Heart right ventricle (tissue), 16 donors: ENCODE measurements around the gene NACC1. TPM values are rescaled to one million over a fixed set of nuclear protein-coding genes. Genes with fewer than 3 reads are reported as not detected.
"Not testable (repeated sequence)": the region's sequence is repeated elsewhere in the genome, so short reads cannot be mapped to it uniquely, and the experiment has no call there.

Experiments used
- ATAC-seq, 8 donors: fragments of 200-7000 bp; cut with Tn5 transposase; one replicate each; pipeline ENCODE4 v1.9.1; 2020; ENCODE audit warnings: mild to moderate bottlenecking in 8 of 8, moderate library complexity in 8 of 8, moderate number of reproducible peaks in 1 of 8
- DNase-seq, 2 donors: peaks; one replicate each; pipeline ENCODE4 v3.0.0-alpha.2; 2020
- H3K27ac ChIP-seq, 10 donors: fragments of 200-600 bp; sonication (generic) in 2 of 10; one replicate each; pipeline versions ENCODE4 v1.5.0 to v1.8.0; 2020 to 2022; ENCODE audit warnings: mild to moderate bottlenecking in 3 of 10
- H3K27me3 ChIP-seq, 7 donors: fragments of 200-600 bp; one replicate each; pipeline ENCODE4 v1.8.0; 2021 to 2022; ENCODE audit warnings: mild to moderate bottlenecking in 2 of 7
- H3K36me3 ChIP-seq, 9 donors: fragments of 200-600 bp; sonication (generic) in 1 of 9; one replicate each; pipeline versions ENCODE4 v1.5.0 to v1.8.0; 2020 to 2022; ENCODE audit warnings: mild to moderate bottlenecking in 2 of 9
- H3K4me1 ChIP-seq, 9 donors: fragments of 200-600 bp; sonication (generic) in 1 of 9; one replicate each; pipeline versions ENCODE4 v1.5.0 to v1.8.0; 2020 to 2022; ENCODE audit warnings: mild to moderate bottlenecking in 4 of 9
- H3K4me3 ChIP-seq, 10 donors: fragments of 200-600 bp; sonication (generic) in 2 of 10; one replicate each; pipeline versions ENCODE4 v1.5.0 to v1.8.0; 2020 to 2022; ENCODE audit warnings: mild to moderate bottlenecking in 7 of 10, moderate library complexity in 2 of 10
- H3K9me3 ChIP-seq, 11 donors: fragments of 200-600 bp in 10 of 11; sonication (generic) in 2 of 11; one replicate each; pipeline versions ENCODE4 v1.5.0 to v1.8.0; 2013 to 2022; ENCODE audit warnings: mild to moderate bottlenecking in 2 of 11, control low read depth in 1 of 11, moderate library complexity in 1 of 11
- WGBS, 2 donors: extraction: QIAGEN DNeasy Blood & Tissue Kit; methylation state at CpG; one replicate each; pipeline ENCODE4 v1.1.7; 2013; ENCODE audit warnings: inconsistent platforms in 1 of 2; 5-methylcytosine and 5-hydroxymethylcytosine counted together
- intact Hi-C, 10 donors: fragments of 100-400 bp; cut with DNase I; formaldehyde crosslinking; loops; one replicate each; pipeline versions ENCODE4 v1.11.1 to v1.14.2; 2022
- polyA plus RNA-seq, 2 donors: library from polyadenylated mRNA; stranded (reverse); fragments of 200-250 nt; gene quantifications; one replicate each; pipeline ENCODE4 v1.2.3, GENCODE V29; 2013
- total RNA-seq, 10 donors: library from RNA; stranded (reverse); fragmentation: NEBNext Ultra II Directional in 3 of 10; extraction: Animal tissue kit (Norgen Biotek cat#: 25700) in 3 of 10; gene quantifications; one replicate each; pipeline versions ENCODE4 v1.2.1 to v1.2.4, GENCODE V29; 2021 to 2023
- TF ChIP-seq, protein P1 (sequence below), 9 donors: fragments of 200-600 bp; sonication (generic) in 2 of 9; IDR thresholded peaks; one replicate each; pipeline versions ENCODE4 v1.5.0 to v1.8.0; 2021 to 2022; ENCODE audit warnings: antibody characterized with exemption in 9 of 9, mild to moderate bottlenecking in 5 of 9, moderate library complexity in 1 of 9
- donor health status: Arrhythmogenic right ventricular cardiomyopathy.
- donor health status: ischemic (EF 13 %, LVEDD 7.1; RV severe dilation, severe dysfunction).
- donor health status: healthy with polysubstance abuse.
- donor health status: DM: no; HTN: yes; CAD: no.
- donor health status: DM: no; HTN: no; CAD: no.
- donor health status: ischemic (EF 25% LVEDD 6.9; RV normal size, moderate dysfunction).
- donor health status: ischemic (EF 25% LVEDD 5.7; RV mildly dilated, moderate dysfunction).
- donor health status: healthy.
- donor health status: DM: yes; HTN: yes; CAD: no.
- donor health status: Ischemic cardiomyopathy.
- donor health status: ischemic (EF 35%, LVEDD 5.7; RV mildly dilated, moderate dysfunction).
- donor health status: nonischemic (EF 11% LVEDD 7.7; RV severe dilation, severe dysfunction).
- donor health status: DM: yes; HTN: yes; CAD: no.
- donor health status: PGD.
- donor health status: ischemic (EF 29% LVEDD 5.4; RV normal size, mild dysfunction).
- donor health status: nonischemic (EF 23%, LVEDD 6.1; RV moderate dilation, normal function).

NACC1 gene
- total and polyA plus RNA-seq, 12 donors, result 23.9 to 58.0 (median 33.0) TPM

DNA sequence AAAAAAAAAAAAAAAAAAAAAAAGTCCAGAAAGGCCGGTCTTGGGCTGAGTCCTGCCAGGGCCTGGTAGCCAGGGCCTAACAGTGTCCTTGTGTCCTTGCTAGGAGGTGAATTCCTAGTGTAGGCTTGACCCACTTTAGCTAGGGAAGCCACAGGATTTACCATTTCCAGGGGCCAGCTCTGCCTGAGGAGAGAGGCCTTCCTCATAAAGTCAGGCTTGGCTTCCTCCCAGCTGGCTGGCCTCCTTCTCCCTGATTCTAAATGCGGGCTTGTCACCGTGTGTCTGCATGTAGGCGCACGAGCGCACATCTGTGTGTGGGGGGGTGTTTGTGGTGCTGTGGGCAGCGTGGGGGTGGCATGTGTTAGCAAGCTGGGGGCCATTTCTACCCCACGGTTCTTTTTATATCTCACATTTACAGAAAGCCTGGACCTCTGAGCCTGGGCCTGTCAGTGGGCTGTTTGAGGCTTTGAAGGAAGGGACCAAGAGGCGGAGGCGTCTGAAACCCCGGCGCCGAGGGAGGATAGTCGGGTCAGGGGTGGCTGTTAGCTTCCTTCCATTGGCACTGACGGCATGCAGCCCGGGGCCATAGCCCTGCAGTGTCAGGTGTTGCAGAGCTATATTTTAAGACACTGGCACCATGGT, 63.8 kb downstream of the NACC1 start:
- no peak overlapping the region for H3K4me3 ChIP-seq
- H3K27ac ChIP-seq, result peak overlapping the region in 9 of 10 donors; percentile 50 to 79 (median 66)
- ATAC-seq (peak; percentile 82 to 98 (median 92)), DNase-seq (peak; percentile 77 to 86)
- WGBS, 2 donors, result 8 to 12% methylated on average over 16 of the region's 16 CpGs
- no peaks in the 10 kb centered on the region for H3K27me3 ChIP-seq
- TF ChIP-seq, protein P1, sequence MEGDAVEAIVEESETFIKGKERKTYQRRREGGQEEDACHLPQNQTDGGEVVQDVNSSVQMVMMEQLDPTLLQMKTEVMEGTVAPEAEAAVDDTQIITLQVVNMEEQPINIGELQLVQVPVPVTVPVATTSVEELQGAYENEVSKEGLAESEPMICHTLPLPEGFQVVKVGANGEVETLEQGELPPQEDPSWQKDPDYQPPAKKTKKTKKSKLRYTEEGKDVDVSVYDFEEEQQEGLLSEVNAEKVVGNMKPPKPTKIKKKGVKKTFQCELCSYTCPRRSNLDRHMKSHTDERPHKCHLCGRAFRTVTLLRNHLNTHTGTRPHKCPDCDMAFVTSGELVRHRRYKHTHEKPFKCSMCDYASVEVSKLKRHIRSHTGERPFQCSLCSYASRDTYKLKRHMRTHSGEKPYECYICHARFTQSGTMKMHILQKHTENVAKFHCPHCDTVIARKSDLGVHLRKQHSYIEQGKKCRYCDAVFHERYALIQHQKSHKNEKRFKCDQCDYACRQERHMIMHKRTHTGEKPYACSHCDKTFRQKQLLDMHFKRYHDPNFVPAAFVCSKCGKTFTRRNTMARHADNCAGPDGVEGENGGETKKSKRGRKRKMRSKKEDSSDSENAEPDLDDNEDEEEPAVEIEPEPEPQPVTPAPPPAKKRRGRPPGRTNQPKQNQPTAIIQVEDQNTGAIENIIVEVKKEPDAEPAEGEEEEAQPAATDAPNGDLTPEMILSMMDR (IDR thresholded peaks at IDR 0.05), result no peak
- no peaks in the 10 kb centered on the region for H3K36me3 ChIP-seq
- intact Hi-C loops, result no loop called here
- no peaks in the 10 kb centered on the region for H3K9me3 ChIP-seq
- H3K4me1 ChIP-seq, result peaks cover 5 to 17% (median 12%) of the 10 kb centered on the region in 9 donors

DNA sequence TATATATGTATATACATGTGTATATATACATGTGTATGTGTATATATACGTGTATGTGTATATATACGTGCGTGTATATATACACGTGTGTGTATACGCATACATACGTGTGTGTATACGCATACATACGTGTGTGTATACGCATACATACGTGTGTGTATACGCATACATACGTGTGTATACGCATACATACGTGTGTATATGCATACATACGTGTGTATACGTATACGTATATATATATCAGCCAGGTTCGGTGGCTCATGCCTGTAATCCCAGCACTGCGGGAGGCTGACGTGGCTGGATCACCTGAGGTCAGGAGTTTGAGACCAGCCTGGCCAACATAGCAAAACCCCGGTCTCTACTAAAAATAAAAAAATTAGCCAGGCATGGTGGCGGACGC, 66.9 kb downstream of the NACC1 start:
- H3K36me3 ChIP-seq, H3K27ac ChIP-seq, DNase-seq, H3K27me3 ChIP-seq, intact Hi-C loops, ATAC-seq, H3K4me3 ChIP-seq, H3K9me3 ChIP-seq: not testable (repeated sequence)
- WGBS, 2 donors, result 79 to 94% methylated on average over 23 of the region's 23 CpGs
- peaks cover 5 to 17% (median 12%) of the 10 kb centered on the region in 9 donors for H3K4me1 ChIP-seq

DNA sequence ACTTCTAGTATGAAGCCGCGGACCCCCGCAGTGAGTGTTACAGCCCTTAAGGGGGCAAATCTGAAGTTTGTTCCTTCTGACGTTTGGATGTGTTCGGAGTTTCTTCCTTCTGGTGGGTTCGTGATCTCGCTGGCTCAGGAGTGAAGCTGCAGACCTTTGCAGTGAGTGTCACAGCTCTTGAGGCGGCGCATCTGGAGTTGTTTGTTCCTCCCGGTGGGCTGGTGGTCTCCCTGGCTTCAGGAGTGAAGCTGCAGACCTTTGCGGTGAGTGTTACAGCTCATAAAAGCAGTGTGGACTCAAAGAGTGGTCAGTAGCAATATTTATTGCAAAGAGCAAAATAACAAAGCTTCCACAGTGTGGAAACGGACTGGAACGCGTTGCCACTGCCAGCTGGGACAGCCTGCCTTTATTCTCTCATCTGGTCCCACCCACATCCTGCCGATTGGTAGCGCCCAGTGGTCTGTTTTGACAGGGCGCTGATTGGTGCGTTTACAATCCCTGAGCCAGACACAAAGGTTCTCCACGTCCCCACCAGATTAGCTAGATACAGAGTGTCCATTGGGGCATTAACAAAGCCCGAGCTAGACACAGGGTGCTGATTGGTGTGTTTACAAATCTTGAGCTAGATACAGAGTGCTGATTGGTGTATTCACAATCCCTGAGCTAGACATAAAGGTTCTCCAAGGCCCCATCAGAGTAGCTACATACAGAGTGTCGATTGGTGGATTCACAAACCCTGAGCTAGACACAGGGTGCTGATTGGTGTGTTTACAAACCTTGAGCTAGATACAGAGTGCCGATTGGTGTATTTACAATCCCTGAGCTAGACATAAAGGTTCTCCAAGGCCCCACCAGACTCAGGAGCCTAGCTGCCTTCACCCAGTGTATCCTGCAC, 67.9 kb downstream of the NACC1 start:
- H3K9me3 ChIP-seq, H3K36me3 ChIP-seq, H3K27ac ChIP-seq, intact Hi-C loops, H3K27me3 ChIP-seq, ATAC-seq, DNase-seq, H3K4me3 ChIP-seq: not testable (repeated sequence)
- H3K4me1 ChIP-seq, result peaks cover 5 to 16% (median 12%) of the 10 kb centered on the region in 9 donors
- 81 to 84% methylated on average over 22 of the region's 22 CpGs for WGBS, 2 donors

DNA sequence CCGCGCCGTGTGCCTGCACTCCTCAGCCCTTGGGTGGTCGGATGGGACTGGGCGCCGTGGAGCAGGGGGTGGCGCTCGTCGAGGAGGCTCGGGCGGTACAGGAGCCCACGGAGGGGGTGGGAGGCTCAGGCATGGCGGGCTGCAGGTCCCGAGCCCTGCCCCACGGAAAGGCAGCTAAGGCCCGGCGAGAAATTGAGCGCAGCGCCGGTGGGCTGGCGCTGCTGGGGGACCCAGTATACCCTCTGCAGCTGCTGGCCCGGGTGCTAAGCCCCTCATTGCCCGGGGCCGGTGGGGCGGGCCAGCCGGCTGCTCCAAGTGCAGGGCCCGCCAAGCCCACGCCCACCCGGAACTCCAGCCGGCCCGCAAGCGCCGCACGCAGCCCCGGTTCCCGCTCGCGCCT, 68.6 kb downstream of the NACC1 start:
- H3K27ac ChIP-seq, H3K4me1 ChIP-seq, H3K27me3 ChIP-seq, DNase-seq, H3K4me3 ChIP-seq, H3K36me3 ChIP-seq, intact Hi-C loops, ATAC-seq, H3K9me3 ChIP-seq: not testable (repeated sequence)
- 92% methylated on average over 34 to 38 of the region's 38 CpGs for WGBS, 2 donors

DNA sequence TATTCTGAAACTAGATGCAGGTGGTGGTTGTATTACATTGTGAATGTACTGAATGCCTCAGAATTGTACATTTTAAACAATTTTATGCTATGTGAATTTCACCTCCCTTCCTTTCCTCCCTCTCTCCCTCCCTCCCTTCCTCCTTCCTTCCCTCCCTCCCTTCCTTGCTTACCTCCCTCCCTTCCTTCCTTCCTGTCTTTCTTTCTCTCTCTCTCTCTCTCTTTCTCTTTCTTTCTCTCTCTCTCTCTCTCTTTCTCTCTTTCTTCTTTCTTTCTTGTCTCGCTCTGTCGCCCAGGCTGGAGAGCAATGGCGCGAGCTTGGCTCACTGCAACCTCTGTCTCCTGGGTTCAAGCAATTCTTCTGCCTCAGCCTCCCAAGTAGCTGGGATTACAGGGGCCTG, 69.4 kb downstream of the NACC1 start:
- TF ChIP-seq, protein P1 (IDR thresholded peaks at IDR 0.05), result no peak
- DNase-seq (no peak), ATAC-seq (no peak)
- Histone ChIP-seq H3K4me1 (peaks cover 0 to 2% (median 0%) of the 10 kb centered on the region in 9 donors), H3K9me3 (no peaks in the 10 kb centered on the region), H3K36me3 (no peaks in the 10 kb centered on the region), H3K27ac (no peak overlapping the region), H3K27me3 (no peaks in the 10 kb centered on the region), H3K4me3 (no peak overlapping the region)
- 92 to 99% methylated on average over 4 of the region's 4 CpGs for WGBS, 2 donors
- intact Hi-C loops, result no loop called here
